Mesendoderm (in vitro differentiated cells): ENCODE measurements around the gene DDX28.

Experiments used
- DNase-seq: peaks from one replicate; pipeline ENCODE4 v3.0.0; 2013
- H2AK5ac ChIP-seq: 2 replicates; pipeline ENCODE4 v1.6.1; 2013; ENCODE audit warnings: low read length, inconsistent platforms
- H2BK120ac ChIP-seq: 2 replicates; pipeline ENCODE4 v1.6.1; 2013; ENCODE audit warnings: low read depth, mild to moderate bottlenecking, low read length, moderate library complexity, mixed read lengths
- H2BK15ac ChIP-seq: replicated peaks from 2 replicates; pipeline ENCODE4 v1.6.1; 2013; ENCODE audit warnings: low read depth, mild to moderate bottlenecking, moderate library complexity
- H2BK5ac ChIP-seq: 2 replicates; pipeline ENCODE4 v1.6.1; 2013; ENCODE audit warnings: low read length, inconsistent platforms
- H3K18ac ChIP-seq: 2 replicates; pipeline ENCODE4 v1.6.1; 2013; ENCODE audit warnings: mild to moderate bottlenecking, low read length, mixed read lengths
- H3K23ac ChIP-seq: one replicate; pipeline ENCODE4 v1.6.1; 2013; ENCODE audit warnings: low read length
- H3K27ac ChIP-seq: 2 replicates; pipeline ENCODE4 v1.5.1; 2013; ENCODE audit warnings: low read depth, mild to moderate bottlenecking, inconsistent platforms, low read length, moderate library complexity
- H3K27me3 ChIP-seq: 2 replicates; pipeline ENCODE4 v1.6.1; 2013; ENCODE audit warnings: low read length, control low read depth, mild to moderate bottlenecking, inconsistent platforms; ENCODE audit not compliant: insufficient read depth, poor library complexity
- H3K36me3 ChIP-seq: 2 replicates; pipeline ENCODE4 v1.6.1; 2013; ENCODE audit warnings: low read length, inconsistent platforms; ENCODE audit not compliant: control insufficient read depth, insufficient read depth
- H3K4ac ChIP-seq: one replicate; pipeline ENCODE4 v1.6.1; 2013; ENCODE audit warnings: low read depth, mild to moderate bottlenecking, low read length, moderate library complexity
- H3K4me1 ChIP-seq: 2 replicates; pipeline ENCODE4 v1.6.1; 2013; ENCODE audit warnings: low read depth, low read length, inconsistent platforms; ENCODE audit not compliant: control insufficient read depth
- H3K4me2 ChIP-seq: 2 replicates; pipeline ENCODE4 v1.6.1; 2013; ENCODE audit warnings: low read length
- H3K4me3 ChIP-seq: 2 replicates; pipeline ENCODE4 v1.5.1; 2013; ENCODE audit warnings: mild to moderate bottlenecking, low read length
- H3K56ac ChIP-seq: one replicate; pipeline ENCODE4 v1.6.1; 2013; ENCODE audit warnings: low read length
- H3K79me1 ChIP-seq: 2 replicates; pipeline ENCODE4 v1.6.1; 2013; ENCODE audit warnings: low read length, inconsistent platforms
- H3K79me2 ChIP-seq: 2 replicates; pipeline ENCODE4 v1.6.1; 2013; ENCODE audit warnings: mild to moderate bottlenecking, low read length; ENCODE audit not compliant: control insufficient read depth, insufficient read depth
- H3K9ac ChIP-seq: 2 replicates; pipeline ENCODE4 v1.6.1; 2013; ENCODE audit warnings: low read length, inconsistent platforms
- H4K5ac ChIP-seq: one replicate; pipeline ENCODE4 v1.6.1; 2013; ENCODE audit warnings: low read length
- H4K8ac ChIP-seq: one replicate; pipeline ENCODE4 v1.6.1; 2013; ENCODE audit warnings: low read depth, mild to moderate bottlenecking, control low read depth, low read length, moderate library complexity
- WGBS: extraction: QIAGEN DNeasy Blood & Tissue Kit; methylation state at CpG from one replicate; pipeline ENCODE4 v1.1.7; 2013; ENCODE audit warnings: low lambda C conversion rate, missing lambda C conversion rate; ENCODE audit not compliant: insufficient coverage; ENCODE audit errors: extremely low coverage; 5-methylcytosine and 5-hydroxymethylcytosine counted together

Gene DDX28

GRCh38 chr16:68069511-68070248 is 46.6 kb upstream of the DDX28 start:
- Histone ChIP-seq H3K27me3 (no peaks in the 10 kb centered on the region), H4K8ac (no peak overlapping the region), H2BK120ac (no peak overlapping the region), H3K27ac (no peak overlapping the region), H4K5ac (no peak overlapping the region), H3K56ac (no peak overlapping the region), H3K4me1 (no peaks in the 10 kb centered on the region), H3K36me3 (peaks cover 7% of the 10 kb centered on the region), H3K23ac (no peak overlapping the region), H3K4ac (no peak overlapping the region), H3K18ac (no peak overlapping the region), H3K4me3 (no peak overlapping the region), H2BK5ac (no peak overlapping the region), H3K79me1 (no peaks in the 10 kb centered on the region), H3K9ac (no peak overlapping the region), H3K4me2 (no peak overlapping the region), H2AK5ac (no peak overlapping the region), H2BK15ac (no peak overlapping the region), H3K79me2 (no peaks in the 10 kb centered on the region)
- DNase-seq, result no peak
- no CpG with 5 or more reads among the region's 7 CpGs for WGBS

- no peak overlapping the region for H4K8ac ChIP-seq
- H4K5ac ChIP-seq, result no peak overlapping the region
- H3K36me3 ChIP-seq, result peaks cover 4% of the 10 kb centered on the region
- no CpG with 5 or more reads among the region's 9 CpGs for WGBS
- H3K56ac ChIP-seq, result no peak overlapping the region
- H3K79me1 ChIP-seq, result no peaks in the 10 kb centered on the region
- H3K4me2 ChIP-seq, result no peak overlapping the region
- no peak overlapping the region for H3K23ac ChIP-seq
- H3K27me3 ChIP-seq, result no peaks in the 10 kb centered on the region
- H3K18ac ChIP-seq, result no peak overlapping the region
- H3K27ac ChIP-seq, result no peak overlapping the region
- H2BK15ac ChIP-seq, result no peak overlapping the region
- H2BK120ac ChIP-seq, result no peak overlapping the region
- H3K4me3 ChIP-seq, result no peak overlapping the region
- no peak overlapping the region for H2AK5ac ChIP-seq
- H2BK5ac ChIP-seq, result no peak overlapping the region
- DNase-seq, result no peak
- no peak overlapping the region for H3K9ac ChIP-seq
- no peaks in the 10 kb centered on the region for H3K4me1 ChIP-seq
- no peaks in the 10 kb centered on the region for H3K79me2 ChIP-seq
- H3K4ac ChIP-seq, result no peak overlapping the region
Observed at GRCh38 chr16:68068926-68069325, 45.9 kb upstream of the DDX28 start.

GRCh38 chr16:68066763-68067162 is 43.7 kb upstream of the DDX28 start:
- no peak overlapping the region for H3K27ac ChIP-seq
- no peak overlapping the region for H3K4ac ChIP-seq
- no peak overlapping the region for H2BK15ac ChIP-seq
- no peaks in the 10 kb centered on the region for H3K79me1 ChIP-seq
- no peak overlapping the region for H4K5ac ChIP-seq
- H3K36me3 ChIP-seq, result peaks cover 3% of the 10 kb centered on the region
- no peak overlapping the region for H2BK5ac ChIP-seq
- H3K18ac ChIP-seq, result no peak overlapping the region
- no peaks in the 10 kb centered on the region for H3K27me3 ChIP-seq
- H3K4me1 ChIP-seq, result no peaks in the 10 kb centered on the region
- no peak for DNase-seq
- no peak overlapping the region for H3K4me2 ChIP-seq
- H3K56ac ChIP-seq, result no peak overlapping the region
- no peak overlapping the region for H3K23ac ChIP-seq
- no peaks in the 10 kb centered on the region for H3K79me2 ChIP-seq
- no CpG with 5 or more reads among the region's 1 CpG for WGBS
- no peak overlapping the region for H3K9ac ChIP-seq
- H2AK5ac ChIP-seq, result no peak overlapping the region
- no peak overlapping the region for H3K4me3 ChIP-seq
- no peak overlapping the region for H2BK120ac ChIP-seq
- no peak overlapping the region for H4K8ac ChIP-seq

GRCh38 chr16:68065716-68066305 is 42.8 kb upstream of the DDX28 start:
- Histone ChIP-seq H3K36me3 (peaks cover 3% of the 10 kb centered on the region), H3K4me3 (no peak overlapping the region), H3K56ac (no peak overlapping the region), H2BK120ac (no peak overlapping the region), H3K18ac (no peak overlapping the region), H3K79me1 (no peaks in the 10 kb centered on the region), H2BK5ac (no peak overlapping the region), H3K23ac (no peak overlapping the region), H3K79me2 (no peaks in the 10 kb centered on the region), H3K4ac (no peak overlapping the region), H3K9ac (no peak overlapping the region), H3K27me3 (no peaks in the 10 kb centered on the region), H2BK15ac (no peak overlapping the region), H4K8ac (no peak overlapping the region), H3K4me1 (no peaks in the 10 kb centered on the region), H4K5ac (no peak overlapping the region), H2AK5ac (no peak overlapping the region), H3K27ac (no peak overlapping the region), H3K4me2 (no peak overlapping the region)
- DNase-seq, result no peak
- no CpG with 5 or more reads among the region's 6 CpGs for WGBS

GRCh38 chr16:68064791-68065365 is 41.8 kb upstream of the DDX28 start:
- no peak overlapping the region for H4K8ac ChIP-seq
- H3K79me1 ChIP-seq, result no peaks in the 10 kb centered on the region
- H3K27ac ChIP-seq, result no peak overlapping the region
- no peak overlapping the region for H2AK5ac ChIP-seq
- H3K27me3 ChIP-seq, result no peaks in the 10 kb centered on the region
- no peak overlapping the region for H3K18ac ChIP-seq
- no peak overlapping the region for H3K56ac ChIP-seq
- H3K4me3 ChIP-seq, result no peak overlapping the region
- WGBS, result no CpG with 5 or more reads among the region's 2 CpGs
- no peaks in the 10 kb centered on the region for H3K79me2 ChIP-seq
- peak; percentile 77 for DNase-seq
- no peak overlapping the region for H3K4ac ChIP-seq
- H2BK120ac ChIP-seq, result no peak overlapping the region
- no peak overlapping the region for H3K23ac ChIP-seq
- no peak overlapping the region for H2BK5ac ChIP-seq
- H4K5ac ChIP-seq, result no peak overlapping the region
- no peak overlapping the region for H3K4me2 ChIP-seq
- H3K9ac ChIP-seq, result no peak overlapping the region
- peaks cover 3% of the 10 kb centered on the region for H3K36me3 ChIP-seq
- no peak overlapping the region for H2BK15ac ChIP-seq
- H3K4me1 ChIP-seq, result no peaks in the 10 kb centered on the region
